HepG2 (cell line): ENCODE measurements around the gene ETS2. TPM values are rescaled to one million over a fixed set of nuclear protein-coding genes. Genes with fewer than 3 reads are reported as not detected.

Source experiments
- ATF7 ChIP-seq, 2 experiments: fragments of 450-650 bp in 1 of 2; sonication (generic) in 1 of 2; formaldehyde crosslinking in 1 of 2; IDR thresholded peaks; 2 replicates each; pipeline versions ENCODE4 v1.4.0 to v1.6.1; 2016 to 2020; ENCODE audit warnings: antibody characterized with exemption in 1 of 2, mild to moderate bottlenecking in 1 of 2, missing genetic modification reagents in 1 of 2
- FOXP4 ChIP-seq: sonication (generic); formaldehyde crosslinking; IDR thresholded peaks from 2 replicates; pipeline ENCODE4 v1.4.0; 2020; ENCODE audit warnings: missing genetic modification reagents
- ISL2 ChIP-seq: sonication (generic); formaldehyde crosslinking; IDR thresholded peaks from 2 replicates; pipeline ENCODE4 v1.5.0; 2020; ENCODE audit warnings: missing genetic modification reagents
- KMT2A ChIP-seq: sonication (generic); formaldehyde crosslinking; IDR thresholded peaks from 2 replicates; pipeline ENCODE4 v1.4.0; 2020; ENCODE audit warnings: missing genetic modification reagents
- MAFF ChIP-seq: IDR thresholded peaks from 2 replicates; pipeline ENCODE4 v1.6.1; 2011; ENCODE audit warnings: low read depth, low read length, improper control_type of control experiment
- NFIB ChIP-seq: sonication (generic); formaldehyde crosslinking; IDR thresholded peaks from 2 replicates; pipeline ENCODE4 v1.9.0; 2021; ENCODE audit warnings: missing genetic modification reagents, mild to moderate bottlenecking, borderline replicate concordance
- NFRKB ChIP-seq: fragments of 450-650 bp; IDR thresholded peaks from 2 replicates; pipeline ENCODE4 v1.6.1; 2017
- PRPF4 ChIP-seq: fragments of 200-400 bp; formaldehyde crosslinking; IDR thresholded peaks from 2 replicates; pipeline ENCODE4 v1.6.1; 2016; ENCODE audit warnings: low read length, low read depth; ENCODE audit not compliant: poor library complexity, severe bottlenecking
- ZBTB40 ChIP-seq, 2 experiments: fragments of 450-650 bp in 1 of 2; sonication (generic) in 1 of 2; formaldehyde crosslinking in 1 of 2; IDR thresholded peaks; 2 replicates each; pipeline versions ENCODE4 v1.6.1 to v1.8.0; 2016 to 2022; ENCODE audit warnings: antibody characterized with exemption in 1 of 2, mild to moderate bottlenecking in 1 of 2, missing genetic modification reagents in 1 of 2
- ZNF761 ChIP-seq: sonication (generic); formaldehyde crosslinking; conservative IDR thresholded peaks from 2 replicates; pipeline ENCODE4 v1.4.0; 2020; ENCODE audit warnings: mild to moderate bottlenecking, missing genetic modification reagents
- polyA plus RNA-seq, 8 experiments: library from polyadenylated mRNA; depleted of rRNA in 3 of 8; stranded (reverse) in 7 of 8; unstranded in 1 of 8; fragments of >200 nt; fragmentation: Illumina TruSeq in 4 of 8; extraction: Trizol in 4 of 8; gene quantifications; 2 replicates each; pipeline versions ENCODE4 v1.2.1 to v1.2.3, GENCODE V29; 2011 to 2016; ENCODE audit warnings: low read depth in 4 of 8, missing spikeins in 1 of 8, mixed read lengths in 1 of 8; ENCODE audit not compliant: insufficient read depth in 1 of 8
- total RNA-seq, 5 experiments: library from RNA; depleted of rRNA; stranded (reverse); fragments of >200 nt; fragmentation: Illumina TruSeq; extraction: Trizol; gene quantifications; 2 replicates each; pipeline ENCODE4 v1.2.3, GENCODE V29; 2016; ENCODE audit warnings: low read depth in 1 of 5
- TF ChIP-seq, protein P1 (sequence below): sonication (generic); formaldehyde crosslinking; IDR thresholded peaks from 2 replicates; pipeline ENCODE4 v1.4.0; 2020; ENCODE audit warnings: missing genetic modification reagents, borderline replicate concordance

The ETS2 gene
- total and polyA plus RNA-seq, 2 of the 13 experiments (the other 11 are each of a cell fraction or from before 2014, with no cell fraction given), result 24.6 to 64.4 TPM

DNA sequence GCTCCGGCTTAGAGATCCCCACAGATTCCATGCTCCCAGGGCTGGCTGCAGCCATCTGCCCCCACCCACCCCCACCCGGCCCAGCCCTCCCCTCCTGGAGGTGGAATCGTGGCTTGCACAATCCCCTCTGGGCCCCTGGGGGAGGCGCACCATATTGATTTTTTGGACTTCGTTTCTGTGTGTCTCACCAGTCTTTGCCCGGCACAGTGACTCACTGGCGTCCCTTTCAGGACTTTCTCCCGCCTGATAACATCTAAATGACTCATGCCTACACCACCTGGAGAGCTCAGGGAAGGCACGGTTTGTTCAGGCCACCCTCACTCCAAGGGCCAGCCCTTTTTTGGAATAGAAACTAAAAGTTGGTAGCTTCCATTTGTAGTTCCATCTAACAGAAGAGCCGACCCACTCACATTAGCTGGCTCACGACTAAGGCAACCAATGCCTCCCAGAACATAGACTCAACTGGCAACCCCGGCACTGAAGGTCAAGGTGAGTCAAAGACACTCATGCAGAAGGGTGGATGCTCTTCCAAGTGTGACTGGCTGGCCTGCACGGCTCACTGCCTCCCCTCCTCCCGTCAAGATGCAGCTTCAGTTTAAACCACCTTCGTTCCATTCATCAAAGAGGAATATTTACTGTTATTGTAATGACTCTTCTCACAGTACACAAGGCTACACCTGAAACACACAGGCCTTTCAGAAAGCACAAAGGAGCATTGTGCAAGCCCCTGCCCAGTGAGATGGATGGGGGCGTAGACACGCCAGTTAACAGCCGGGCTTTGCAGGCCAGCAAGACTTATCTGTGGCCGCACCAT is 18.1 kb upstream of the ETS2 start (continued):
- TF ChIP-seq ZBTB40 (IDR thresholded peaks at IDR 0.05) (no peak), ZBTB40 (CRISPR knock-in tag; IDR thresholded peaks at IDR 0.05) (peak; percentile 42; the same call in 1 of the 2 replicates), NFRKB (no peak), NFIB (CRISPR knock-in tag) (no peak), PRPF4 (no peak), ATF7 (IDR thresholded peaks at IDR 0.05) (0 out of 2 replicates have a peak, but pooled peaks have one; percentile 24), ATF7 (CRISPR knock-in tag; IDR thresholded peaks at IDR 0.05) (peak; percentile 55; the same call in 1 of the 2 replicates), ZNF761 (peak; percentile 13; the same call in 1 of the 2 replicates), MAFF (no peak), ISL2 (CRISPR knock-in tag) (peak; percentile 85), KMT2A (CRISPR knock-in tag) (peak; percentile 65; the same call in 1 of the 2 replicates), FOXP4 (CRISPR knock-in tag) (peak; percentile 86)
- TF ChIP-seq, protein P1, sequence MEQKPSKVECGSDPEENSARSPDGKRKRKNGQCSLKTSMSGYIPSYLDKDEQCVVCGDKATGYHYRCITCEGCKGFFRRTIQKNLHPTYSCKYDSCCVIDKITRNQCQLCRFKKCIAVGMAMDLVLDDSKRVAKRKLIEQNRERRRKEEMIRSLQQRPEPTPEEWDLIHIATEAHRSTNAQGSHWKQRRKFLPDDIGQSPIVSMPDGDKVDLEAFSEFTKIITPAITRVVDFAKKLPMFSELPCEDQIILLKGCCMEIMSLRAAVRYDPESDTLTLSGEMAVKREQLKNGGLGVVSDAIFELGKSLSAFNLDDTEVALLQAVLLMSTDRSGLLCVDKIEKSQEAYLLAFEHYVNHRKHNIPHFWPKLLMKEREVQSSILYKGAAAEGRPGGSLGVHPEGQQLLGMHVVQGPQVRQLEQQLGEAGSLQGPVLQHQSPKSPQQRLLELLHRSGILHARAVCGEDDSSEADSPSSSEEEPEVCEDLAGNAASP (CRISPR knock-in tag), result no peak
